Mononuclear cell (primary cell): ENCODE data around the gene CIAO2A. TPM values are rescaled to one million over a fixed set of nuclear protein-coding genes. Genes with fewer than 3 reads are reported as not detected.

Experiments used
- H3K27me3 ChIP-seq: 2 replicates; pipeline ENCODE4 v1.6.0; 2011; ENCODE audit warnings: low read length, control low read depth; ENCODE audit not compliant: insufficient read depth
- H3K4me1 ChIP-seq: 2 replicates; pipeline ENCODE4 v1.5.1; 2011; ENCODE audit warnings: mild to moderate bottlenecking, low read length, control low read depth; ENCODE audit not compliant: insufficient read depth
- H3K4me3 ChIP-seq: 2 replicates; pipeline ENCODE4 v1.5.1; 2011; ENCODE audit warnings: mild to moderate bottlenecking, low read length, moderate library complexity
- H3K9me3 ChIP-seq: 2 replicates; pipeline ENCODE4 v1.5.1; 2011; ENCODE audit warnings: low read depth, mild to moderate bottlenecking, control low read depth, low read length
- total RNA-seq: library from RNA; depleted of rRNA; stranded (reverse); fragments of >200 nt; gene quantifications from one replicate; pipeline ENCODE4 v1.2.3, GENCODE V29; 2012

Gene CIAO2A, protein sequence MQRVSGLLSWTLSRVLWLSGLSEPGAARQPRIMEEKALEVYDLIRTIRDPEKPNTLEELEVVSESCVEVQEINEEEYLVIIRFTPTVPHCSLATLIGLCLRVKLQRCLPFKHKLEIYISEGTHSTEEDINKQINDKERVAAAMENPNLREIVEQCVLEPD
- 47.9 TPM for total RNA-seq

DNA sequence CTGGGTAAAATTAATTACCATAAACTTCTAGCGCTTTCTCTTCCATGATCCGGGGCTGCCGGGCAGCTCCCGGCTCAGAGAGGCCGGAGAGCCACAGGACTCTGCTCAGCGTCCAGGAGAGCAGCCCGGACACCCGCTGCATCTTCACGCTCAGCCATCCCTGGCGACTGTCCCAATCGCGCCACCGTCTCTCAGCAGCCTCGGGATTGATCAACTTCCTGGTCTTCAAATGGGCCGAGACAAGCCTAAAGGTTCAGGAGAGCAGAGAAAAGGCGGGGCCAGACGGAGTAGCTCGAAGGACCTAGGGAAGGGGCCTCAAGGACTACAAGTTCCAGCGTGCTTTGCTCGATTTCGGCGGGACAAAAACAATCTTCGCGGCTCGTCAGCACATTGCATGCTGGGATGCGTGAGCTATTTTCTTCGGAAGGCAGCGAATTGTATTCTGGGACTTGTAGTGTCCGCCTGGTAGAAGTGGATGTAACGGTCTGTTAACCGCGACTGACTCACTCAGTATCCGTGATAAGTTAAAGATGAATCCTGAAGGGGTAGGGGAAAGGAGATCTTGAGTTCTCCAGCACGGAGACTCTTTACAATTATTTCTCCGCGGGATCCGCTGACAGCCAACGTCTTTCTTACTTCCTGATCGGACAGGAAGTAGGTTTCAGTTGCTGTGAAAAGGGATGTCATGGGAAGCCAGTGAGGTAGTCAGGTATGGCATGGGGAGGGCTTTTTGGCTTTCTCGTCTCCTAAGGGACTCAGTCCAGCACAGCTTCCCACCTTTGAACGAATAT, at the start of gene CIAO2A:
Gene CIAO2A, minus strand, starts transcription at position 212 of the 791 bp plus-strand sequence. Its CDS starts 70 bp downstream, at position 142.
- Histone ChIP-seq H3K9me3 (no peaks in the 10 kb centered on the region), H3K4me1 (peaks cover 88% of the 10 kb centered on the region), H3K27me3 (no peaks in the 10 kb centered on the region), H3K4me3 (peak within 1 kb of the TSS; percentile 87)

DNA sequence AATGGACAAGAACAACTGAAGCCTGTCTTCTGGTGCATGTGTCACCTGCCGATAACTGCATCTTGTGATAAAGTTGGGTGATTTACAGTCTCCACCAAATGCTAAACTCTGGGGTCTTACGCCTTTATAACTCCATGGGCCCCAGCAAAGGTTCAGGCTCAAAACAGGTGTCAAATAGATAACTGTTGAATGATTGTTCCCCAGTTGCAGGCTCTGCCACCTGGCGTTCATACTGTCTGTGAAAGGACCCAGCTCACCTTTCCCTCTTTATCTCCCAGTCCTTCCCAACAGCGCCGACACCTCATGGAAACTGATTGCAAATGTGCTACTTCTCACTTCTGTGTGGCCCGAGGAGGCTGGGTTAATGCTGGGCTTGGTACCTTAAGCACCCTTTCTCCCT, 49.6 kb upstream of the CIAO2A start:
- Histone ChIP-seq H3K4me3 (no peak overlapping the region), H3K4me1 (no peaks in the 10 kb centered on the region), H3K9me3 (no peaks in the 10 kb centered on the region), H3K27me3 (no peaks in the 10 kb centered on the region)

DNA sequence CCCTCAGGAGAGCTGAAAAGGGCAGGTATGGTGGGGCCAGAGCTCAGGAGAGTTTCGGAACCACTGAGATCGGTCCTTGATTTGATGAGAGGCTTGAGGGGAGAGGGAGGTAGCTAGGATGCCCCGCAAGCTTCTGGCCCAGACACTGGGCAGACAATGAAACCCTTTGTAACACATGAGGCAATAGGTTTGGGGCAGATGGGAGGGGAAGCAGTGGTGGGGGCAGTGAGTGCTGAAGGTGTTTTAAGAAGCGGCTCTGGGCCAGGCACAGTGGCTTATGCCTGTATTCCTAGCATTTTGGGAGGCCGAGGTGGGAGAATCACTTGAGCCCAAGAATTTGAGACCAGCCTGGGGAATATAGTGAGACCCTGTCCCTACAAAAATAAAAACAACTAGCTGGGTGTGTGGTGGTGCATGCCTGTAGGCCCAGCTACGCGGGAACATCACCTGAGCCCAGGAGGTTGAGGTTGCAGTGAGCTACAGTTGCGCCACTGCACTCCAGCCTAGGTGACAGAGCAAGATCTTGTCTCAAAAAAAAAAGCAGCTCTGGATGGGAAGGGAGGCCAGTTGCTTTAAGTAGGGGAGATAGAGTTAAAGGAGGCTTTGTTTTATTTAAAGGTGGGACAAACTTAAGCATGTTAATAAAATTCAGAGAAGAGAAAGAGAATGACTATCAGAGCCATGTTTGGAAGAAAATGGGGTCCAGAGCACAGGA, 48.3 kb upstream of the CIAO2A start:
- no peak overlapping the region for H3K4me3 ChIP-seq
- no peaks in the 10 kb centered on the region for H3K9me3 ChIP-seq
- H3K27me3 ChIP-seq = no peaks in the 10 kb centered on the region
- H3K4me1 ChIP-seq = no peaks in the 10 kb centered on the region

DNA sequence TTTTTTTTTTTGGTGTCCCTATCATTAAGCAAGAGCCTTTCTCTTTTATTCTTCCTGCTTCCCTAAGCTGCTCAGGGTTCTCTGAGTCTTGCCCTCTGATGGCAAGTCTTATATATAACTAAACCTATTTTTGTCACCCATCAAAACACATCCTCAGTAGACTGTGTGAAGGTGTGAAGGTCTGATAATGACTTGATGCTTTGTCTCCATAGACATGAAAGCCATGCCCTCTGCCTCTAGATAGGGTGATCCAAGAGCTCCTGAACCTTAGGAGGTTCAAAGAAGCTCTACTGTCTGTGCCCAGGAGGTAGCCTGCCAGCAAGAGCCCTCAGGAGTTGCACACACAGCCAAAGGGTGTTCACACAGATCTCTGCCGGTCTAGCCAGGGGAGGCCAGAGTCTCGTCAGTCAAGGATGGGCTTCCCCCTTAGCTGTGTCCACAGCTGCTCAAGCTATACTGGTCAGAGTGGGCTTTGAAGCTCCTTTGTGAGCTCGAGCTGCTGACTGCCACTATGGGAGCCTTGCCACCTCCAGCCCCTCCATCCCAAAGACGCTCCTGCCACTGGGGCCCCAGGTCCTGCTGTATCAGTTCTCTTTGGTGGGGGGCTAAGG, 44.8 kb upstream of the CIAO2A start:
- no peaks in the 10 kb centered on the region for H3K4me1 ChIP-seq
- no peaks in the 10 kb centered on the region for H3K27me3 ChIP-seq
- no peak overlapping the region for H3K4me3 ChIP-seq
- no peaks in the 10 kb centered on the region for H3K9me3 ChIP-seq

DNA sequence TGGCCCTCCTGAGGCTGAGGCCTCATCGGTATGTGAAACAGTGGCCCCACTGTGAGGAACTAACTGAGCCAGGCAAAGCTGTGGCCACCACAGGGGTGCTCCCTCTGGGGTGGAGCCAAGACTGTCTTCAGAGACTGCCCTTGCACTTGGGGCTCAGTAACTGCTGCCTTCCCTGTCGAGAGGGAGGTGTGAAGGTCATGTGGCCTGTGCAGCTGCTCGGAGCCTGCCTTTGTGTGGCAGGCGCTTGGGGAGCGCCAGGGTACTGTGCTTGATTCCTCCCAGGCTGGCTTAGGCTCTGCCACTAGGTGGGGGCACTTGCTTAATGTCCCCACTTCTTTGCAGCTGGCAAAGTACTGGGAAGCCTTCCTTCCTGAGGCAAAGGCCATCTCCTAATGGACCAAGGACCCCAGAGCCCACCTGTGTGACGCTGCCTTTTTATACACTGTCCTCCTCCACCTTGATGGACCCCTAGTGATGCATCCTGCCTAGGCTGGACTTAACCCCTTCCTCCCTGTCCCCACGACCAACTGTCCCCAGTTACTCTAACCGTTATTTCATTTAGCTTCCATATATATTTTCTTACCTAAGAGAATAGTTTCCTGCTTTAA, 43.7 kb upstream of the CIAO2A start:
- Histone ChIP-seq H3K4me1 (no peaks in the 10 kb centered on the region), H3K27me3 (no peaks in the 10 kb centered on the region), H3K9me3 (no peaks in the 10 kb centered on the region), H3K4me3 (no peak overlapping the region)

DNA sequence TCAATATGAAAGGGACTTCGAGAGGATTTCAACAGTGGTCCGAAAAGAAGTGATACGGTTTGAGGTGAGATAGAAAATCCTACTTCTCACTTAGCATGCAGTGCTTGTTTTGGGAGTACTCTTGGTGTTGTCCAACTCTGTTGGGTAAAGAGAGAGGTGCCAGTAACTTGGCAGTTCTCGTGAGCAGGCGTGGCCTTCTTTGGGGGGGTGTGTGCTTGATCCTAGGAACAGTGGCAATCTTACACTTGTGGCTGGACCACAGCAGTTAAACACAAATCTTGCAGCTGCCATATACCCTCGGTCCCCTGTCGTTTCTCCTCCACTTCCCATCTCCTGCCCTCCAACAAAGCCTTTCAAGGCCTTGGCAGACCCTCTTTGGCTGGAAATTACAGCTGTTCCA, 42.7 kb upstream of the CIAO2A start:
- no peaks in the 10 kb centered on the region for H3K27me3 ChIP-seq
- no peaks in the 10 kb centered on the region for H3K4me1 ChIP-seq
- H3K4me3 ChIP-seq = no peak overlapping the region
- no peaks in the 10 kb centered on the region for H3K9me3 ChIP-seq

DNA sequence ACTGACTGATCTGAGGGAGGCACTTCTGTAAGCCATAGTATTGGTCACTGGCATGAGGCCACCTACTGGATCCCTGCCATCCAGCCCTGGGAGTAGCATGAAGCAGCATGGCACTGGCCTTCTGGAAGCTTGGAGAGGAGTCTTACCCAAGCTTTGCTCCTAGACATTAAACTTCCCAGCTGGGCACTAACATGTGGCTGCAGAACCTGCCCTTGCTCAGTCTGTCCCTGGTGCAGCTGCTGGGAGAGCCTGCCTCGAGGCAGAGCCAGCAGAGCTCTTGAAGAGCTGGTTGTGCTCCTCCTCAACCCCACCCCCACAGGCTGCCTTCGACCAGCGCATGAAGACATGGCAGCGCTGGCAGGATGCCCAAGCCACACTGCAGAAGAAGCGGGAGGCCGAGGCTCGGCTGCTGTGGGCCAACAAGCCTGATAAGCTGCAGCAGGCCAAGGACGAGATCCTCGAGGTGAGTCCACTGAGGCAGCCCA, 40.7 kb upstream of the CIAO2A start:
- H3K4me1 ChIP-seq = no peaks in the 10 kb centered on the region

DNA sequence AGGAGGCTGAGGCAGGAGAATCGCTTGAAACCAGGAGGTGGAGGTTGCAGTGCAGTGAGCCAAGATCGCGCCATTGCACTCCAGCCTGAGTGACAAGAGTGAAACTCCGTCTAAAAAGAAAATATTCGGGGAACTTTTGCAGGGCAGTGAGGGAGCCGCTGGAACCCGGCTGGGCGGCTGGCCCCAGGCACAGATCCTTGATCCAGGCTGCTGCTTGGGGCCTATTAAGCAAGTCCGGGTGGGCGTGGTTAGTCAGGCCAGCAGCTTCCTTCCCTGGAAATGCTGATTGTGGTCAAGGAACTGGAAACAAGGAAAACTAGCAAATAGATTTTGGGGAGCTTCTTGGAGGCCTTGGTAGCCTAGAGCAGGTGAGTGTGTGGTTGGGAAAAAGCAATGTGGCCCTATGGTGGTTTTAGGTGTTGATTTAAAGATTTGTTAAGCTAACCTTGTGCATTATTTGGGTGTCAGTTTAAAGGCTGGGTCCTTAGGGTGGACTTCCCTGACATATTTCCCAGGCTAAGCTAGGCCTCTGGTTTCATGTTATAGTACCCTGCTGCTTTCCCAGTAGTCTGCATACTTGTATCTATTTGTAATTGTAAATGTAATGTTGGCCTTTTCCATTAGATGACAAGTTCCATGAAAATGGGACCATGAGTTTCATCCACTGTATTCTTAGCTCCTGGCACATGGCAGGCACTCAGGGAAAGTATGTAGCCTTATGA, 40.1 kb upstream of the CIAO2A start:
- H3K4me1 ChIP-seq = no peaks in the 10 kb centered on the region
- no peaks in the 10 kb centered on the region for H3K9me3 ChIP-seq
- no peaks in the 10 kb centered on the region for H3K27me3 ChIP-seq
- no peak overlapping the region for H3K4me3 ChIP-seq

More for the DNA sequence above, 40.7 kb upstream of the CIAO2A start:
- no peak overlapping the region for H3K4me3 ChIP-seq
- H3K9me3 ChIP-seq = no peaks in the 10 kb centered on the region
- no peaks in the 10 kb centered on the region for H3K27me3 ChIP-seq

DNA sequence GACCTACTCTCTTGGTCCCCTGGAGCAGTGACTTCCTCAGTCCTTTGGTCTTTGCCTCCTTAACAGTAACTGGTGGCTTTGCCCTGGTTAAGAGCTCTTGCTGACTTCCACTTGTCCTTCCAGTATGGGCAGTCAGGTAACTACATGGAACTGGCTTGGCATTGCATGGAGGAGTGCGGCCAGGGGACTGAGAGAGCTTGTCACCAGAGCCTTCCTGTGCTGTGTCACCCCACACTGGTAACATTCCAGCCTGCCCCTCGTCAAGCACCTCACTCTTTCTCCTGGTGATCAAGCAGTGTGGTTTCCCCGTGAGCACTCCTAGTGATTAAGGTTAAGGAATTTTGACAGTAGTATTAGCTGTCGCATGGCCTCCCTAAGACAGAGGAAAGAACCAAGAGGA, 38.6 kb upstream of the CIAO2A start:
- no peaks in the 10 kb centered on the region for H3K9me3 ChIP-seq
- H3K4me3 ChIP-seq = no peak overlapping the region
- H3K4me1 ChIP-seq = no peaks in the 10 kb centered on the region
- H3K27me3 ChIP-seq = no peaks in the 10 kb centered on the region

DNA sequence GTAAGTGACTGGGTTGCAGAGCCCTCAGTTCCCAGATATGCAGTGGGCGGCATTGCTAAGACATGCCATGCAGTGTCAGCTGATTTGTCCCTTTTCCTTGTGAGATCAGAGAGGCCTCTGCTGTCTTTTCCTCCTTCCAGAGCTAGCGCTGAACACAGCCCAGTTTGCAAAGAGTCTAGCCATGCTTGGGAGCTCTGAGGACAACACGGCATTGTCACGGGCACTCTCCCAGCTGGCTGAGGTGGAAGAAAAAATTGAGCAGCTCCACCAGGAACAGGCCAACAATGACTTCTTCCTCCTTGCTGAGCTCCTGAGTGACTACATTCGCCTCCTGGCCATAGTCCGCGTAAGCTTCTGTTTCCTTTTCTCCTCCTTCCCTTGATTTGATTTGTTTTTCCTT, 37.9 kb upstream of the CIAO2A start:
- H3K9me3 ChIP-seq = no peaks in the 10 kb centered on the region
- H3K4me3 ChIP-seq = no peak overlapping the region
- H3K27me3 ChIP-seq = no peaks in the 10 kb centered on the region
- no peaks in the 10 kb centered on the region for H3K4me1 ChIP-seq

DNA sequence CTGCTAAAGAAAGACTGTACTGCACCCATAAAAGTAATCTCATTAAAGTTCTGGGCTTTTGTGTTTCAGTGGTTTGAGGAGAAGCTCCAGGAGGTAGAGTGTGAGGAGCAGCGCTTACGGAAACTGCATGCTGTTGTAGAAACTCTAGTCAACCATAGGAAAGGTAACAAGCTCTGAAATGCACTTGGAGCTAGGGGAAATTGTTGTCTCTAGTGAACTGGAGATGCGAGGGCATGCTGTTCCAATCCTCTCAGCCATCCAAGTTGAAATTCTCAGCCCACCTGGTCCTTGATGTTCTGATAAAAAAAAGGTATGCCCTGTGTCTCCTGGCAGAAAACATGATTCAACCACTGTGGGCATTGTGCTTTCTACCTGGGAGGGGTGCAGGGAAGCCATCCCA, 36.5 kb upstream of the CIAO2A start:
- no peaks in the 10 kb centered on the region for H3K9me3 ChIP-seq
- no peaks in the 10 kb centered on the region for H3K4me1 ChIP-seq
- no peaks in the 10 kb centered on the region for H3K27me3 ChIP-seq
- H3K4me3 ChIP-seq = no peak overlapping the region

DNA sequence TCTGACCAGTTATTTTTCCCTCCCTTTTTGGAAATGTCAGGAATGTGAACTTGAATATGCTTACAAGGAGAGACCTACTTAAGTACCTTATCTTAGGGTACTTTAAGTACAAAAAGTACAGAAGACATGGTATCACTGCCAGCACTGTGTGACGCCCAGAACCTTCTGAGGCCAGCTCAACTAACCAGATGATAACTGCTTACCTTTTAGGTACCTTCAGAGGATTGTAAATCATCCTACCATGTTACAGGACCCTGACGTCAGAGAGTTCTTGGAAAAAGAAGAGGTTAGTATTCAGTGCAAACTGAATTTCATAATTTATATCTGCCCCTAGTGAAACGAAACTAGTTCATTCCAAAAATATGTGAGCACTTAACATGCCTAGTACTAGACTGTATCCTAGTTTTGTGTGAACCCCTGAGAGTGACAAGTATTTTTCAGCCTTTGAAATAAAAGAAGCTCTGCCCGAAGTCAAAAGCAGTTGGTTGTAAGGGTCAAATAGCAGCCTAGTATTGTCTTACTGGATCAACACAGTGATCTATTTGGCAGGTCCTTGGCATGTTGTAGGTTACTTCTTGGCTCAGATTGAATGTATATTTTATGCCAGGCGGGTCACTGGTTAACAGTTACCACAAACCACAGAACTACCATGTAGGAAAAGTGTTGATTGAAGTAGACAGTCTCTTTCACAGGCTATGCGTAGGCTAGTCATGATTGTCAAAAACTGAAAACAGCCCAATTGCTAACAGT, 34.1 kb upstream of the CIAO2A start:
- H3K4me3 ChIP-seq = no peak overlapping the region
- H3K9me3 ChIP-seq = no peaks in the 10 kb centered on the region
- no peaks in the 10 kb centered on the region for H3K4me1 ChIP-seq
- no peaks in the 10 kb centered on the region for H3K27me3 ChIP-seq

DNA sequence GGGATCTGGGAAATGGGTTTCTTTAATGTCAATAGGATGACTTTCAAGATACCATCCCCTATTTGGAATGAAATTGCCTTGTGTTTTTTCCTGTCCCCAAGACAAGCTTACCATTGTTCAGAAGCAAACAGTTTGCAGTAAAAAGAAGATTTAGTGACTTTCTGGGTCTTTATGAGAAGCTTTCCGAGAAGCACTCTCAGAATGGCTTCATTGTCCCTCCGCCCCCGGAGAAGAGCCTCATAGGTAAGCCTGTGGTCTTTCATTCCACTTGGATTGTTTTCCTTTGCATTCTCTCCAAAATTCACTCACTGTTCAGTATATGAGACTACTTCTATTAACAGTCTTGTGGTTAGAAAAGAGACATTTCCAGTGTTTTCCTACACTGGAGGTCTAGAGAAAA, 32.3 kb upstream of the CIAO2A start:
- Histone ChIP-seq H3K4me1 (no peaks in the 10 kb centered on the region), H3K9me3 (no peaks in the 10 kb centered on the region), H3K27me3 (no peaks in the 10 kb centered on the region), H3K4me3 (no peak overlapping the region)

DNA sequence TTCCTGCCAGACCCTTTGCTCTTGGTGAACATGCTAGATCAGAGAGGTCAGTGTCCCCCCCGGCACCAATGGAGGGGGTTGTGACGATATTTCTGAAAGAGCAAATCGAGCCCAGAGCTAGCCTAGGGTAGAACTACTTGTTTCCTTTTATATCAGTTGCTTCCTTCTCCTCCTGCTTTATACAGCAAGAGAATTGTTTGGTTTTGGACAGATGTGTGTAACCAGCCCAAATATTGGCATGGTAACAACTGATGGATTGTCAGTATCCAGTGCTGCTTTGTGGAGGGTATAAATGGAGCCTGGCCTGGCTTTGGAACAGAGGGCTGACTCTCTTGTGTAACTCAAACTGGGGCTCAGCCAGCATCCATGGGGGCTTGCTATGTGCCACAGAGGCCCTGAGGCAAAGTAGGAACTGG, 29.3 kb upstream of the CIAO2A start:
- Histone ChIP-seq H3K4me1 (no peaks in the 10 kb centered on the region), H3K9me3 (no peaks in the 10 kb centered on the region), H3K4me3 (no peak overlapping the region), H3K27me3 (no peaks in the 10 kb centered on the region)
